Measurements from ENCODE around the gene NUP62. TPM values are rescaled to one million over a fixed set of nuclear protein-coding genes. Genes with fewer than 3 reads are reported as not detected.
A peak's percentile ranks its signal among the peaks of the same experiment; 100 is the strongest.

Gene NUP62
- polyA plus RNA-seq, 1 of the 3 experiments (the other 2 are of a cell fraction) = 16.2 TPM

GRCh38 chr19:49915271-49915670 lies 14.0 kb downstream of the NUP62 start:
- ChIA-PET CTCF (no interaction called here), POLR2A (no interaction called here)
- no peak for DNase-seq
- peak; percentile 19; the same call in 1 of the 2 replicates for TF ChIP-seq CTCF (IDR thresholded peaks at IDR 0.05)
- TF ChIP-seq RXRA (IDR thresholded peaks at IDR 0.05; ENCODE audit: borderline replicate concordance, low read depth) = no peak
- Histone ChIP-seq H3K9me2 (no peaks in the 10 kb centered on the region), H3K27me3 (ENCODE audit: insufficient read depth) (no peaks in the 10 kb centered on the region), H3K9me3 (no peaks in the 10 kb centered on the region), H3F3A (replicated peaks; ENCODE audit: insufficient read depth) (no peaks in the 10 kb centered on the region), H3K4me2 (no peak overlapping the region), H4K20me1 (ENCODE audit: insufficient read depth) (peaks cover 23% of the 10 kb centered on the region; the same call in 1 of the 2 replicates), H3K9ac (no peak overlapping the region), H2AFZ (ENCODE audit: low read depth) (no peak overlapping the region), H3K79me2 (ENCODE audit: insufficient read depth) (peaks cover 57% of the 10 kb centered on the region), H3K4me3 (ENCODE audit: low read depth in 2 of 2, low read length in 1 of 2) (no peak overlapping the region), H3K4me1 (ENCODE audit: control insufficient read depth in 1 of 2, insufficient read depth in 2 of 2, low read depth in 1 of 2, low read length in 1 of 2) (no peaks in the 10 kb centered on the region), H3K36me3 (replicated peaks in 1 of 2; ENCODE audit: control insufficient read depth in 1 of 2, insufficient read depth in 2 of 2, low read length in 1 of 2) (peaks cover 10 to 20% of the 10 kb centered on the region in 2 experiments), H3K27ac (ENCODE audit: low read depth in 2 of 2, low read length in 1 of 2) (no peak overlapping the region)
- 97% methylated on average over 6 of the region's 6 CpGs for WGBS (ENCODE audit: low lambda C conversion rate)

GRCh38 chr19:49913720-49914119 lies 15.6 kb downstream of the NUP62 start:
- Histone ChIP-seq H3K4me1 (ENCODE audit: control insufficient read depth in 1 of 2, insufficient read depth in 2 of 2, low read depth in 1 of 2, low read length in 1 of 2) (no peaks in the 10 kb centered on the region), H4K20me1 (ENCODE audit: insufficient read depth) (peaks cover 10% of the 10 kb centered on the region; the same call in 1 of the 2 replicates), H3K36me3 (replicated peaks in 1 of 2; ENCODE audit: control insufficient read depth in 1 of 2, insufficient read depth in 2 of 2, low read length in 1 of 2) (peaks cover 14 to 27% of the 10 kb centered on the region in 2 experiments), H3F3A (replicated peaks; ENCODE audit: insufficient read depth) (no peaks in the 10 kb centered on the region), H3K27ac (ENCODE audit: low read depth in 2 of 2, low read length in 1 of 2) (no peak overlapping the region), H3K27me3 (ENCODE audit: insufficient read depth) (no peaks in the 10 kb centered on the region), H3K79me2 (ENCODE audit: insufficient read depth) (peaks cover 43% of the 10 kb centered on the region; the same call in 1 of the 2 replicates), H3K9me2 (no peaks in the 10 kb centered on the region), H3K9me3 (no peaks in the 10 kb centered on the region), H3K9ac (no peak overlapping the region), H3K4me2 (no peak overlapping the region), H3K4me3 (ENCODE audit: low read depth in 2 of 2, low read length in 1 of 2) (no peak overlapping the region), H2AFZ (ENCODE audit: low read depth) (no peak overlapping the region)
- ChIA-PET CTCF (interaction anchor here (1.2 kb wide), 1 partner anchor 24 kb away, joined by 4 read pairs; no protein-coding TSS in a partner anchor), POLR2A (no interaction called here)
- TF ChIP-seq FOXM1 (IDR thresholded peaks at IDR 0.05; ENCODE audit: low read depth) (no peak), EZH2phosphoT487 (IDR thresholded peaks at IDR 0.05; ENCODE audit: borderline replicate concordance, low read depth) (no peak), MXI1 (IDR thresholded peaks at IDR 0.05; ENCODE audit: low read depth, low read length) (no peak), CHD2 (IDR thresholded peaks at IDR 0.05; ENCODE audit: low read length, partially characterized antibody) (no peak), CTCF (IDR thresholded peaks at IDR 0.05) (no peak), GATA2 (CRISPR knock-in tag; IDR thresholded peaks at IDR 0.05) (no peak), MEF2A (IDR thresholded peaks at IDR 0.05; ENCODE audit: borderline replicate concordance, low read depth) (no peak), PBX3 (IDR thresholded peaks at IDR 0.05) (no peak), RAD21 (IDR thresholded peaks at IDR 0.05; ENCODE audit: low read length) (no peak), EP300 (IDR thresholded peaks at IDR 0.05; ENCODE audit: borderline replicate concordance in 1 of 2, low read depth in 1 of 2, low read length in 1 of 2) (no peak), USF2 (IDR thresholded peaks at IDR 0.05; ENCODE audit: borderline replicate concordance, low read depth, low read length) (no peak), RCOR1 (IDR thresholded peaks at IDR 0.05; ENCODE audit: low read length) (no peak)
- no peak for DNase-seq
- 96% methylated on average over 10 of the region's 10 CpGs for WGBS (ENCODE audit: low lambda C conversion rate)

All from SK-N-SH (cell line).